GM19238 (cell line): ENCODE data around the gene FRAT1.

ENCODE experiments used
- DNase-seq: peaks from one replicate; pipeline ENCODE4 v3.0.0; 2011; ENCODE audit warnings: low spot score; ENCODE audit not compliant: insufficient read length

The FRAT1 gene

DNA sequence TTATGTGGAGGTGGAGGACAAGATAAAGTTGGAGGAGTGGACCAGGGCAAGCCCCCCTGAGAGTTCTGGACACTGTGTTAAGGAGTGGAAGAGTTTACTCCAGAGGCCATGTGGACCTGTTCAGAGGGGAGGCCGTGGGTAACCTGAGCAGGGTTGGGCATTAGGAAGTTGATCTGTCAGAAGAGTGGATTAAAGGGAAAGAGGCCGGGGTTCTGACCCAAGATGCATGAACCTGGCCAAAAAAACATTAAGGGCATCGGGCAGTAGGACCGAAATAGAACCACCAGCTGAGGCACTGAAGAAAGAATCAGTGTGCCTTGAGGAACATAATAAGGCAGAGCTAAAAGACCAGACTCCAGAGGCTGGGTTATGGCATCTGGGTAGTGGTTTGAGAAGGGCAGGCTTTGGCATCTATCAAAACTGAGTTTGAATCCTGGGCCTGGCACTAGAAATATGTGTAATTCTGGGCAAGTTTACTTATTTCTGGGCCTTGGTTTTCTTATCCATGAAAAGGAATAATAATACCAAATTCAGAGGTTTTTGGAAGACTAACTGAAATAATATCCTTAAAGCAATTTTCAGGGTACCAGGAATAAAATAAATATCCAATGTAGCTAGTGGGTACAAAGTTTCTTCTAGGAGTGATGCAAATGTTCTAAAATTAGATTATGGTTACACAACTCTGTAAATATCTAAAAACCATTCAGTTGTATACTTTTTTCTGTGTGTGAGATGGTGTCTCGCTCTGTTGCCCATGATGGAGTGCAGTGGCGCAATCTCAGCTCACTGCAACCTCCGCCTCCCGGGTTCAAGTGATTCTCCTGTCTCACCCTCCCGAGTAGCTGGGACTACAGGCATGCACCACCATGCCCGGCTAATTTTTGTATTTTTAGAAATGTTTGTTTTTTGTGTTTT lies 10.9 kb upstream of the FRAT1 start:
- no peak for DNase-seq

DNA sequence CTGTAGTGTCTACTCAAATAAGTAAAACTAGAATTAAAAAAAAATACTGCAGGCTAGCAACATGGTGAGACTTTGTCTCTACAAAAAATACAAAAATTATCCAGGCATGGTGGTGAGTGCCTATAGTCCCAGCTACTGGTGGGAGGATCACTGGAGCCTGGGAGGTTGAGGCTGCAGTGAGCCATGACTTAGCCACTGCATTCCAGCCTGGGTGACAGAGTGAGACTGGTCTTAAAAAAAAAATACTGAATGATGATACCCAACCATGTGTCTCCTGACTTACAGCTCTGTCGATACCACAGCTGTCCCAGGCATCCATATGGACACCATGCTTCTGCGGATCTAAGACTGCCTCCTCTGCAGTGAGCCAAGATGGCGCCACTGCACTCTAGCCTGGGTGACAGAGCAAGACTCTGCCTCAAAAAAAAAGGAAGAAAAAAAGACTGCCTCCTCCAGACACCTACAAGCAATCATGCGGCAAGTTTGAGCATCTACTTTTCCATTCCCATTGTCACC lies 7.9 kb upstream of the FRAT1 start:
- DNase-seq: no peak

DNA sequence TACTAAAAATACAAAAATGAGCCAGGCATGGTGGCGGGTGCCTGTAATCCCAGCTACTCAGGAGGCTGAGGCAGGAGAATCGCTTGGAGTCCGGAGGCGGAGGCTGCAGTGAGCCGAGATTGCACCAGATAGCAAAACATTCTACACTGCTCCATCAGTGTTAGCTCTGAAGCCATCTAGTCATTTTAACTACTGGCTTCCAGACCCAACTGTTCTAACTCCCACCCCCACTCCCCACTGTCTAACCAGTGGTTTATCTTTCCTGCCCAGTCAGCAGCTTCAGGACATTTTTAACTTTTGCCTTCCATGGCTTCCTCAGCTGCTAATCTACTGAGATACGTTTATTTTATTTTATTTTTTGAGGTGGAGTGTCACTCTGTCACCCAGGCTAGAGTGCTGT lies 6.2 kb upstream of the FRAT1 start:
- DNase-seq: no peak

DNA sequence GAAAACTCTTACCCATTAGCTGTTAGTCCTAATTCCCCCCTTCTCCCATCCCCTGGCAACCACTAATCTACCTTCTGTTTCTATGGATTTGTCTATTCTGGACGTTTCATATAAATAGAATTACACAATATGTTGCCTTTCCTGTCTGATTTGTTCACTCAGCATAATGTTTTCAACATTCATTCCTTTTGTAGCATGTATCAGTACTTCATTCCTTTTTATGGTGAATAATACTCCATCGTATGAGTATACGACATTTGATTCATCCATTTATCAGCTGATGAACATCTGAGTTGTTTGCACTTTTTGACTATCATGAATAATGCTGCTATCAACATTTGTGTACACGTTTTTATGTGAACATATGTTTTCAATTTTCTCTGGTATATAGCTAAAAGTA lies 4.4 kb upstream of the FRAT1 start:
- DNase-seq: no peak

DNA sequence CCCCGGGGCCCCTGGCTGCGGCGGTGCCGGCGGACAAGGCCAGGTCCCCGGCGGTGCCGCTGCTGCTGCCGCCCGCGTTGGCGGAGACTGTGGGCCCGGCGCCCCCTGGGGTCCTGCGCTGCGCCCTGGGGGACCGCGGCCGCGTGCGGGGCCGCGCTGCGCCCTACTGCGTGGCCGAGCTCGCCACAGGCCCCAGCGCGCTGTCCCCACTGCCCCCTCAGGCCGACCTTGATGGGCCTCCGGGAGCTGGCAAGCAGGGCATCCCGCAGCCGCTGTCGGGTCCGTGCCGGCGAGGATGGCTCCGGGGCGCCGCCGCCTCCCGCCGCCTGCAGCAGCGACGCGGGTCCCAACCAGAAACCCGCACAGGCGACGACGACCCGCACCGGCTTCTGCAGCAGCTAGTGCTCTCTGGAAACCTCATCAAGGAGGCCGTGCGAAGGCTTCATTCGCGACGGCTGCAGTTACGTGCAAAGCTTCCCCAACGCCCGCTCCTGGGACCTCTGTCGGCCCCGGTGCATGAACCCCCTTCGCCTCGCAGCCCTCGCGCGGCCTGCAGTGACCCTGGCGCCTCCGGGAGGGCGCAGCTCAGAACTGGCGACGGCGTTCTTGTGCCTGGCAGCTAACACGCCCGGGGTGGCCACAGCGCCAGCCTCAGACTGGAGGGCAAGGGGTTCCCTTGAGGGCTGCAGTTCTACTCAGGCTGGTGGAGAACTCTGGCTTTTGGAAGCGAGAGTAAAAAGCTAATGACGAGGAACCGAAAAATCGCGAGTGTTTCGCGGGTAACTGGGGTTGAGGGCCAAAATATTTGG lies 804 bp downstream of the FRAT1 start:
- peak; percentile 29 for DNase-seq

DNA sequence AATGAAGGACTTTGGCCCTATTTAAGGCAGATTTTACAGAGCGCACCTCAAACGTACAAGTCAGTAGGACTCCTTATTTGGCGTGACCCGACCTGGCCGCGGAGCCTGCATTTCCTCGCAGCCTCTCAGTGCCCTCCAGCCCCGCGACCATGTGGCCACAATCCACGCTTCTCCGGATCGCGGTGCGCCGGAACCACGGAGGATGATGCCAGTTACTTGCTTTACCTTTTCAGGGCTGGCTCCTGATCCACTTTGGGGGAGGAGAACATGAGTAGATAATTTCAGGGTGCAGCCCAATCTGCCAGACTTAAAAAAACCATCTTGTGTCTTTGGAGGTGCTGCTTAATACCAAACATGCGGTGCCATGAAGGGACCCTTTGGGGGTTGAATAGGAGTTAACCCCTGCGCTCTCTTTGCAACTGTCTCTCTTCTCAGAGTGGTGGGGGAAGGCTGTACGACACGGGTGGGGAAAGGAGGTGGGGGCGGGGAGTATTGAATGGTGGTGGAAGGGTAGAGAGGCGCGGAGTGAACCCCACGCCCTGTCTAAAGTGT lies 1.5 kb downstream of the FRAT1 start:
- DNase-seq: no peak

DNA sequence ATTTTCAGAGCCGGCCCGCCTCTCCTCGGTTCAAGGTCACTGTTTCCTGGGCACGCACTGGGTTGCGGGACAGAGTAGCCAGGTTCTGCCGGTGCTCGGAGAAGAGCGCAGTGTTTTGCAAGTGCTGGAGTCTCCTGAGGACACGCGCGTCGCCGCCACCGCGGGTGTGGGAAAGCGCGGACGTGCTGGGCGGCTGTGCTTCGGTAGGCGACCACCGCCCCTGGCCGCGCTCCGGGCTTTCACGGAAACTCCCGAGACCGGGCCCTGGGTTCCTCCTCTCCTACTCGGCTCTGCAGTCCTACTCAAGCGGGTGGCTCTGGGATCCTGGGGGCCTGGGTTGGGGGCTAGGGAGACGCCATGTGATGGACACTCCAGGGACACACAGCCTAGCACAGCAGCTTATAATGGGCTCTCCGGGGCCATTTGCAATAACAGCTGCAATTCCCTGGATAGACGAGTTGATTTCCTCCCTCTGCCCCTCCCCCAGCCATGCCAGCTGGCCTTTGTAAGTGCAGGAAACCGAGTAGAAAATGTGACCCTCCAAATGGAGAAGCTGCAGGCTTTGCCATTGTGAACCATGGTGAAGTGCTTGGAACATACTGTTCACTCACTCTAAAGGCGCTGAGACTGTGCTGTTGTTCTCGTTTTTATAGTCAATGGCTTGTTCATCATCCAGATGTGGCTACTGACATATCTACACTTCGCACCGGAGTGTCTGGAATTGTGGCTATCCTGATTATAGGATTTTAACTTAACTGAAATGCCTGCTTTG lies 2.1 kb downstream of the FRAT1 start:
- no peak for DNase-seq

DNA sequence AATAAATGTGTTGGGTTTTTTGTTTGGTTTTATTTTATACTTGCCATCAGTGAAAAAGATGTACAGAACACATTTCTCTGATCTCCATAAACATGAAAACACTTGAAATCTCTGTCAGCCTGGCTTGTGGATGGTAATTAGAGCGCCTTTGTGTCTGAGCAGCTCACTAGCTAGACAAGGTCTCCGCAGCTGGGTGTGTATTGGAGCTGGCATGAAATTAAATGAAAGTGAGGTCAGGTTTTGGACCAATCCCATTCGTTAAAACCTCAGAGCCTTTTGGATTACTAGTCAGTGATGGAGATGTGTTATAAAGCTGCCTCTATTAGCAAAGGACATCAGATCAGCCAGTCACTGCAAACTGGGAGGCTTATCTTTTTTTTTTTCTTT lies 2.7 kb downstream of the FRAT1 start:
- no peak for DNase-seq

DNA sequence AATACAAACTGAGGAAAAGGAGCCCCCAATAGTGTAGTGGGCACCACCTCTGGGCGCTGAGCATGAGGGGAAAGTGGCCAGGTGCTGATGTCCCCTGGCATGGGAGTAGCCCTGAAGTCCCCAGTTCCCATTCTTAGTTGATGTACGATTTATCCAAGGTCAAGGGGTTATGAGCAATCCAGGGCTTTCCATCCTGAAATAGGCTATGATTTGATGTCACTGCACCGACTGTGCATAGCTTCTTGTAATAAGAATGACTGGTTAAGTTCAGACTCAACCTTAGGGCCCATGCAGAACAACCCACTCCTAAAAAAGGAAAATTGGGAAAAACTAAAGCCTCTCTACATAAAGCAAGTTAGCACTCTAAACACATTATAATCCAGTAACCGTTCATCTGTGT lies 4.4 kb downstream of the FRAT1 start:
- no peak for DNase-seq

DNA sequence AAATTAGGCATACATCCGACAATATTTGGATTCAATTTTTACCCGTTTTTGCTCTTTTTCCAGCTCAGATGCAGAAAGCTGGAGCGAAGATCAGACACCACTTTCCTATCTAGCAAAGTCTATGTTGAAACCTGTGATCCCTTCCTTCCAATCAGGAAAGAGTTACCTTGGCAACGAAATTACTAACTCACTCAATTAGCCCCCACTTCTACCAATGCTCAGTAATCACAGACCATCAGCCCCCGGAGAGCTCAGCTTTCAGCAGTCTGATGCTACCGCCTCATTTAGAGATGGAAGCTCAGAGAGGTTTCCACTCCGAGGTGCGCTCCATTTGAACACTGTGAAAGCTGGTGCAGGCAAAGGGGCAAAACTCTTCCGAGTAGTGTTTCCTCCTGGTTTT lies 6.7 kb downstream of the FRAT1 start:
- no peak for DNase-seq

DNA sequence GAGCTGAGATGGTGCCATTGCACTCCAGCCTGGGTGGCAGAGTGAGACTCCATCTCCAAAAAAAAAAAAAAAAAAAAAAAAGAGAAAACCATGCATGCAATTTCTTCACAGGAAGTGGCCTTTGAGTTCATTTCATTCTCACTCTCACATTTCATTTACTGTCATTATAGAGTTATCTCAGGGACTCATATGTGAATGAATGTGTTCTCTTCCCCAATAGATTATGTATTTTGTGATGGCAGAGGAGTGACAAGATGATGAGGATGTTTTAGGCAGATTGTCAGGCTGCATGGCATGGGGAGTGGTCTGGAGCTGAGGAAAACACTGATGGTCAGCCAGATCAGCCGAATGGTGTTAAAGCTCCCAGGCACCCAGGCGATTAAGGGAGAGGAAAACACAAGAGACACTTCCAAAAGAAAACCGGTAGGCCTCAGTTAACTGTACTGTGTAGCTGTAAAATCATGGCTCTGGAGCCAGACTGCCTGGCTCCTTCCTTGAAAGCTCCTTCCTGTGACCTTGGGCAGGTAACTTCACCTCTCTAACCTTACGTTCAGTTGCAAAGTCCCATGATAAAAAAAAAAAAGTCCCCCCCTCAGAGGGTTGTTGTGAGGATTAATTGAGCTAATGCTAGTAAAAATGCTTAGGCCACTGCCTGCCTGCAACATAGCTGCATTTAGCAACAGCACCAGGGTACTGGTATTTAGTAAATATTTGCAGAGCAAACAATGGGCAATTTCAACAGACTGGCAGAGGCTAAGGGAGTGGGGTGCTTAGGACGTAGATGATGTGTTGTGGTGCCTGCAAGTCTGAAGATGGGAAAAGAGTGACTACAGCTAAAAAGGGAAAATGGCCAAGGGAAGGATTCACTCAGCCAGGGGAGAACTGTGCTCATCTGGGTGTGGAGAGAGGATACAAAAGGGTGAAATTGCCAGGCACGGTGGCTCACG lies 8.6 kb downstream of the FRAT1 start:
- DNase-seq: no peak

DNA sequence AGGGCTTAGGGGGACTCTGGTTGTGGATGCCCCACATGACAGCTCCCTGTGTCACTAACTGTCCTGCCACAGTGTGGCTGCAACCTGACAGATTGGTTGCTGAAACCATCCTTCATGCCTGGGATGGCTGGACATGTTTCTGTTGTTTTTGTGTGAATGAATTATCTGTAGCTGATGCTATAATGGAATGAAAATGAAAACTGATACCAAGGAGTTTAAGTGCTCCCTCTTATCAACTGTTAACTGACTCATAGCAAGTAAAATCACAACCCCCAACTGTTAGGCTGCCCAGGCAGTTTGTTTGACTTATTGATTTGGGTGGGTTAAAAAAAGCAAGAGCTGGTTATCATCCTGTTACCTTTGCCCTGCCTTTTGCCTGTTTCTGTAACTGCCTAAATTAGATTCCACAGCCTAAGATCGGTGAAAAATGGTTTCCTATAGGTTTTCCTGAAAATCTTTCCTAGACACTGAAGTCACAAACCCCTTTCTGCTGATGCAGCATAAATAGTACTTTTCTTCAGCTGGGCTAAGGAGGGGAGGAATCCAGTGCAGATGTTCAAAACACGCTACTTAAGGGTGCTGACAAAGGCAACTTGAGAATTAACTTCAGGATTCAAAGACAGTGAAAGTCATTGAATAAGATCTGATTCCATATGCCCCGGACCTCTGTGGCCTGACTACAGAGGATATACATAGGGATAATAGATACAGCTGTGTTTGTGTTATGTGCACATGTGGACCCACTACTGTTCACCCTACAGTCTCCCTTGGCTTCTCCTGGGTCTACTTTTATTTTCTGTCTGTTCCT lies 9.8 kb downstream of the FRAT1 start:
- no peak for DNase-seq

DNA sequence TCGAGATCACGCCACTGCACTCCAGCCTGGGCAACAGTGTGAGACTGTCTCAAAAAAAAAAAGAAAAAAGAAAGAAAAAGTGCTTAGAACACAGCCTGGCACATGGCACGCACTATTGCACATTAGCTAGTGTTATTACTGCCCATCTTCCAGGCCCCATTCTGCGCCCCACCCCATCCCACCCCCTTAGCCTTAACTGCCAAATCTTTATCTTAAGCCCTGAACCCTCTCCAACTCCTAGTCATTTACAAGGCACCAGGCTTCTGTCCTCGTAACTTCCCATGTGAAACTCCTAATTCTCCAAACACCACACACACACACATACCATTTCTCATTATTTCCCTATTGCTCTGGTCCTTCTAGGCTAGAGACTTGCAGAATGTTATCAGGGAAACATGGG lies 10.7 kb downstream of the FRAT1 start:
- DNase-seq: no peak

DNA sequence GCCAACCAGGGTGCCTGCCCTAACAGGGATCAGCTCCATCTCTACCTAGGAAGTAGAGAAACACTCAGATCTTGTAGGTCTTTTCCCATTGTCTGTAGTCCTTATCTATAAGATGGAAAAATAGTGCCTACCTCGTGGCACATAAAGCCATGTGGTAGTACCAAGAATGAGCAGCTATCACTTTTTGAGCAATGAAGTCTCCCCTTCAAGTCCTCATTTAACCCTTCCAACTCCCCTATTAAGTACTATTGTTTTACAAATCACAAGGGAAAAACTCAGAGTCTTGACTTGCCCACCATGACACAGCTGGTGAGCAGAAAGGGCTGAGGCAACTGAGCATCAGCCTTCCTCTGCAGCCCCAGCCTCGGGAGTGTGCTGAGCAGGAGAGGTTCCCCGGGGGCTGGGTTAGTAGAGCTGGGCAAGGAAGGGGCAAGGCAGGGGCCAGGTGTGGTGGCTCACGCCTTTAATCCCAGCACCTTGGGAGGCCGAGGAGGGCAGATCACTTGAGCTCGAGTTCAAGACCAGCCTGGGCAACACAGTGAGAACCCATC lies 12.2 kb downstream of the FRAT1 start:
- no peak for DNase-seq

DNA sequence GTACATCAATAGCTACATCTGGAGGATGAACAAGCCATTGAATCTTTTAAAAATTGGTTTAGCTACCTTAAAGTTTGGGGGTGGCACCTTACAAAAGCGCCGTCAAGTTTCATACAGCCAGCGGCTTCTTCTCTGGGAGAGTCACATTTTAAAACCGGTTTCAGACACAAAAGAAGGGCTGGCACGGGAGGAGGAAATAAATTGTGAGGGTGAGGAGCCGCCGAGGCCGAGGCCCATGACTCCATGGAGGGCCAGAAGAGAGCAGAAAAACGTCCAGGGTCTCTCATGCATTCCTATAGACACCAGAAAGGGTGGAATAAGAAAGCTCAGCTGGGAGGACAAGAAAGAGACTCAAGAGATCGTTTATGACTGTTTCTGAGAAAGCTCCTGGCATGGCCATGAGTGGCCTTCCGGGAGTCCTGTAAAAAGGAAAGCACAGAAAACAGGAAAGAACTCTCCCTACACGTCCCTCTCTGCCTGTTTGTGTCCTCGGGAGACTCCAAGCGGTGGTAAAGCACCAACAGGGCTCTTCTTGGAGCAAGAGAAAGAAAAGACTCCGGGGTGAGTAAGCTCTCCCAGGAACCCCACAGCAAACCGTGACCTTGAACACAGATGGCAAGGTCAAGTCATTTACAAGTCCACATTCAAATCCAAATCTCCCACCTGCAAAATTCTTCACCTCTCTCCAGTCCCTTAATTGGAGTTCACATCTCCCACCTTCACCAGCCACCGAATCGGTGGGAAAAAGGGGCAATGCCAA lies 13.7 kb downstream of the FRAT1 start:
- DNase-seq: no peak

DNA sequence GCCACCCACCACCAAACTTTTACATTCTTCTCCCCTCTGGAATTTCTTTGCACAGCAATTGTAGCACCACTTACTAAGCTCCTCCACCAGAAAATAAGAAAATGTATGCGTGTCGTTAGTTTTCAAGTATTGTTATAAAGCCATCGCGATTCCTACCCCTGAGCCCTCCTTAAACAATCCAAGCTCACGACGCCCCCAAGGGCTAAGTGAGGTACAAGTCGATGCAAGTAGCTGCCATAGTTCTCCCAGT lies 14.2 kb downstream of the FRAT1 start:
- DNase-seq: no peak

DNA sequence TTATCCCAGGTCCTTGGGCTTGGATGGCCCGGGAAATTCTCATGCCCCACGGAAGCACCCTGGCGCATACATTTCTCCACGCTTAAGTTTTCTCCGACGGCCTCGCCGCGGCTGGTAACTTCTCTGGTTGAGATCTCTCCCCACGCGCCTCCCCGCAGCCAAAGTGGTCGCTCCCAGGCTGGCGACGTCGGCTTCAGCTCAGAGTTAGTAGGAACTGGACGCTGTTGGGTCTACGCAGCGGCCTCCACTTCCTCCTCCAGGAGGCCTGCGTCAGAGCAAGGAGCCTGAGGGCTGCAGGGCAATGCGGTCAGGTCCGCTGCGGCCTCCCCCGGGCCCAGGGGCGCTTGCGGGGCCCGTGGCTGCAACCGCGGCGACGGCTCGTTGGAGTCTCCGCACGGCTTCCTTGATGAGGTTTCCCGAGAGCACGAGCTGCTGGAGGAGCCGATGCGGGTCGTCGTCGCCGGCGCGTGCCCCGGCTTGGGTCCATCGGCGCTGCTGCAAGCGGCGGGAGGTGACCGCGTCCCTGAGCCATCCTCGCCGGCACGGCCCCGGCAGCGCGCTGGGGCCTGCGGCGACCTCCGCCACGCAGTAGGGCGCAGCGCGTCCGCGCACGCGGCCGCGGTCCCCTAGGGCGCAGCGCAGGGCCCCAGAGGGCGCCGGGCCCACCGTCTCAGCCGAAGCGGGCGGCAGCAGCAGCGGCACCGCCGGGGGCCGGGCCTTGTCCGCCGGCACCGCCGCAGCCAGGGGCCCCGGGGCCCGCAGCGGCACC lies 14.7 kb downstream of the FRAT1 start:
- peak; percentile 27 for DNase-seq
